Effector memory CD4-positive, alpha-beta T cell (primary cell): ENCODE data around the gene TMTC4.
A peak's percentile ranks its signal among the peaks of the same experiment; 100 is the strongest.
"Not testable (repeated sequence)": the region's sequence is repeated elsewhere in the genome, so short reads cannot be mapped to it uniquely, and the experiment has no call there.

ENCODE experiments used
- DNase-seq, 3 donors: peaks; one replicate each; pipeline ENCODE4 v3.0.0-alpha.2; 2020
- H3K27ac ChIP-seq: 2 replicates; pipeline ENCODE4 v1.7.0; 2013; ENCODE audit warnings: mild to moderate bottlenecking, low read length, moderate library complexity; ENCODE audit not compliant: insufficient read depth, poor library complexity, severe bottlenecking
- H3K27me3 ChIP-seq: replicated peaks from 2 replicates; pipeline ENCODE4 v1.7.0; 2013; ENCODE audit warnings: mild to moderate bottlenecking, low read length; ENCODE audit not compliant: insufficient read depth, control insufficient read depth, poor library complexity, severe bottlenecking
- H3K36me3 ChIP-seq: 2 replicates; pipeline ENCODE4 v1.7.0; 2013; ENCODE audit warnings: mild to moderate bottlenecking, low read length, moderate library complexity; ENCODE audit not compliant: control insufficient read depth, insufficient read depth
- H3K4me1 ChIP-seq: 2 replicates; pipeline ENCODE4 v1.7.0; 2013; ENCODE audit warnings: low read length, mild to moderate bottlenecking; ENCODE audit not compliant: control insufficient read depth, insufficient read depth, poor library complexity, severe bottlenecking
- H3K4me3 ChIP-seq: 2 replicates; pipeline ENCODE4 v1.7.0; 2013; ENCODE audit warnings: low read length, low read depth, mild to moderate bottlenecking; ENCODE audit not compliant: insufficient read depth, poor library complexity, severe bottlenecking
- H3K9me3 ChIP-seq: 2 replicates; pipeline ENCODE4 v1.7.0; 2013; ENCODE audit warnings: mild to moderate bottlenecking, low read length, moderate library complexity; ENCODE audit not compliant: control insufficient read depth

The TMTC4 gene

DNA sequence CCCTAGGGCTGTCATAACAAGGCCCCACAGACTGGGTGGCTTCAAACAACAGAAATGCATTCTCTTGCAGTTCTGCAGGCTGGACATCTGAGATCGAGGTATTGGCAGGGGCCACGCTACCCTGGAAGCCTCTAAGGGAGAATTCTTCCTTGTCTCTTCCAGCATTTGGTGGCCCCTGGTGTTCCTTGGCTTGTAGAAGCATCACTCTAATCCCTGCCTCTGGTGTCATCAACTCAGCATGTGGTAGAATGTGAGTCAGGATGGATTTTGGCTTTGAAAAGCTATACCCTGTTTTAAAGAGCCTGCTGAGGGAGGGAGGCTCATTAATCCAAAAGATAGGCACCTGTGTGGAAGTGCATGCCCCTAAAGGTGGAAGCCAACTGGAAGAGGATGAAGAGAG, 78.1 kb downstream of the TMTC4 start:
- Histone ChIP-seq H3K4me3 (no peak overlapping the region), H3K4me1 (no peaks in the 10 kb centered on the region), H3K36me3 (no peaks in the 10 kb centered on the region), H3K27me3 (no peaks in the 10 kb centered on the region), H3K9me3 (no peaks in the 10 kb centered on the region), H3K27ac (no peak overlapping the region)
- no peak for DNase-seq

GRCh38 chr13:100594731-100595130, 79.9 kb downstream of the TMTC4 start:
- no peak overlapping the region for H3K4me3 ChIP-seq
- H3K9me3 ChIP-seq = no peaks in the 10 kb centered on the region
- H3K36me3 ChIP-seq = no peaks in the 10 kb centered on the region
- no peak for DNase-seq
- no peaks in the 10 kb centered on the region for H3K4me1 ChIP-seq
- no peaks in the 10 kb centered on the region for H3K27me3 ChIP-seq
- no peak overlapping the region for H3K27ac ChIP-seq

DNA sequence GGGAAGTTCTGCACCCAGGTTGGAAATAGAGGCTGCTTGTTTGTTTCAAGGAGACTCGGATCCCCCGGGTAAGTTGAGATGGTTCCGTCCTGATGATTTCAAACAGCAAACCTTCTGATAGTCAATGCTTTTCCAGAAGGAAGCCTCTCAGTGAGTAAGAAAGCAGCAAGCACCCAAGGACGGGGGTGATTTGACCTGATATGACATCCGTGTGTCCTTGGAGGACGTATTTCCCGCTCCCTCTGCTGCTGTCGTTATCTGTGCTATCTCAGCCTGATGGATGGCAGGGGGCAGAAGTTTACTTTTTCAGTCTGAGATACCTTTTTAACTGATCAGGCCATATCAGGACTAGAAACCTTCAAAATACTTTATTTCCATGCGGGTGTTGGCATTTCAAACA, 80.3 kb downstream of the TMTC4 start:
- DNase-seq = no peak
- Histone ChIP-seq H3K9me3 (no peaks in the 10 kb centered on the region), H3K27me3 (no peaks in the 10 kb centered on the region), H3K27ac (no peak overlapping the region), H3K4me3 (no peak overlapping the region), H3K4me1 (no peaks in the 10 kb centered on the region), H3K36me3 (no peaks in the 10 kb centered on the region)

- no peaks in the 10 kb centered on the region for H3K27me3 ChIP-seq
- peak overlapping the region; percentile 74 for H3K27ac ChIP-seq
- H3K4me1 ChIP-seq = peaks cover 6% of the 10 kb centered on the region
- DNase-seq = no peak
- H3K4me3 ChIP-seq = peak overlapping the region; percentile 38
- no peaks in the 10 kb centered on the region for H3K9me3 ChIP-seq
- H3K36me3 ChIP-seq = no peaks in the 10 kb centered on the region
These were observed 85.3 kb downstream of the TMTC4 start for GRCh38 chr13:100589178-100589725.

DNA sequence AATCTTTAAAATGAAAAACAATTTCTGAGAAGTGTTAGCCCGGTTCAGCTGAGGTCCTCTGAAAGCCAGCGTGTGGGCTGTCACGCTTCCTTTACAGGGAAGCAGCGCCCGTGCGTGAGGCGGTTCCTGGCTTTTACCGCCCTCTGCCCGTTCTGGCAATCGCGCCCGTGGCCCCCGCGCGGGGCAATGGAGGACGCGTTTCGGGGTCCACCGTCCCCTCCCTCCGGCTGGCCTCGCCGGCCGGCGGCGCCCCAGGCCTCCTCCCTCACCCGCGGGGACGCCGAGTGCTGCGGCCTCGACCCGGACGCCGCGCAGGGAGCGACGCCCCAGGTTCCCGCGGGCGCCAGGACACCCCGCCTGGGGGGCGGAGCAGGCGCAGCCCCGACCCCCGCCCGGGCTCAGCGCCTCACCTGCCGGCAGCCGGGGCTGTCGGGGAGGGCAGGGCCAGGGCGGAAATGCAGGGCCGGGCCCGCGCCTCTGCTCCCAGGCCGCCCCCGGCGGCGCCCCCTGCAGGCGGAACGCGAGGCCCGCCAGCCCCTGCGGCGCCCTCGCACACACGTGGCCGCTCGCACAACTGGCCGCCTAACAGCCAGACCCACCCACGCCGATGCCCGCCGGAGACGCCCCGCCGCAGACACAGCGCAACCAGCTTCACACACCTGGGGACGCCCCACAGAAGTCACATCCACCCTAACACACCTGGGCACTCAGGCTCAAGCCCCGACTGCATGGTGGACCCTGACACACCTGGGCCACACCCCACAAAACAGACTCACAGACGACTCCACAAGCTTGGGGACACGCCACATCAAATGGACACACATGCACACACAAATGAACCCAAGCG, 86.0 kb downstream of the TMTC4 start, which contains the start of gene GGACT:
TSS of gene GGACT (minus strand) at position 459 of the 847 bp plus-strand sequence. CDS start 56,198 bp downstream, outside the sequence.
- Histone ChIP-seq H3K4me3 (peak within 1 kb of the TSS; percentile 65), H3K4me1 (peaks cover 6% of the 10 kb centered on the region), H3K27ac (peak within 1 kb of the TSS; percentile 74), H3K27me3 (no peaks in the 10 kb centered on the region), H3K9me3 (no peaks in the 10 kb centered on the region), H3K36me3 (no peaks in the 10 kb centered on the region)
- peak; percentile 58 to 71 (median 67) for DNase-seq

DNA sequence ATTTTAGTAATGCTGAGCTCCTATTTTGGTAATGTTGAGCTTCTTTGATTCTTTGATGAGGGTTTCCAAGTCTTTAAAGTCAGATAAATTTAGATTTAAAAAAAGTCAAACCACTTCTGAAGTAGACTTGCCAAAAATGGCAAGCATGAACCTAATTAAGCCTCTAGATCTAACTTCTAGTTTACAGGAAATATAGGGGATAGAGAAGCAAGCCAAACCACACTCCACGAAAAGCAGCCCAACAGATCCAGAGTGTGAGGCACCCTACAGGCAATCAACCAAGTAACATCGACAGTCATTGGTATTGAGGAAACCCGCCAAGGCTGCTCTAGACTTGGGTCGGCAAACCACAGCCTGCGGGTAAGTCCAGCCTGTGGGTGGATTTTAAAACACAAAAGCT, 89.7 kb downstream of the TMTC4 start:
- no peaks in the 10 kb centered on the region for H3K9me3 ChIP-seq
- peaks cover 6% of the 10 kb centered on the region for H3K4me1 ChIP-seq
- H3K36me3 ChIP-seq = no peaks in the 10 kb centered on the region
- no peak overlapping the region for H3K27ac ChIP-seq
- DNase-seq = no peak
- H3K27me3 ChIP-seq = no peaks in the 10 kb centered on the region
- no peak overlapping the region for H3K4me3 ChIP-seq

- Histone ChIP-seq H3K4me1 (peaks cover 6% of the 10 kb centered on the region), H3K9me3 (no peaks in the 10 kb centered on the region), H3K27me3 (no peaks in the 10 kb centered on the region), H3K27ac (no peak overlapping the region), H3K36me3 (no peaks in the 10 kb centered on the region), H3K4me3 (no peak overlapping the region)
- DNase-seq = no peak
These were observed 93.1 kb downstream of the TMTC4 start for GRCh38 chr13:100581504-100581903.

GRCh38 chr13:100581030-100581429, 93.6 kb downstream of the TMTC4 start:
- Histone ChIP-seq H3K9me3 (no peaks in the 10 kb centered on the region), H3K4me1 (peaks cover 6% of the 10 kb centered on the region), H3K36me3 (no peaks in the 10 kb centered on the region), H3K4me3 (no peak overlapping the region), H3K27me3 (no peaks in the 10 kb centered on the region), H3K27ac (no peak overlapping the region)
- DNase-seq = no peak

GRCh38 chr13:100580045-100580444, 94.5 kb downstream of the TMTC4 start:
- no peaks in the 10 kb centered on the region for H3K9me3 ChIP-seq
- H3K27me3 ChIP-seq = no peaks in the 10 kb centered on the region
- no peak overlapping the region for H3K27ac ChIP-seq
- H3K36me3 ChIP-seq = no peaks in the 10 kb centered on the region
- H3K4me1 ChIP-seq = peaks cover 3% of the 10 kb centered on the region
- no peak overlapping the region for H3K4me3 ChIP-seq
- DNase-seq = no peak

DNA sequence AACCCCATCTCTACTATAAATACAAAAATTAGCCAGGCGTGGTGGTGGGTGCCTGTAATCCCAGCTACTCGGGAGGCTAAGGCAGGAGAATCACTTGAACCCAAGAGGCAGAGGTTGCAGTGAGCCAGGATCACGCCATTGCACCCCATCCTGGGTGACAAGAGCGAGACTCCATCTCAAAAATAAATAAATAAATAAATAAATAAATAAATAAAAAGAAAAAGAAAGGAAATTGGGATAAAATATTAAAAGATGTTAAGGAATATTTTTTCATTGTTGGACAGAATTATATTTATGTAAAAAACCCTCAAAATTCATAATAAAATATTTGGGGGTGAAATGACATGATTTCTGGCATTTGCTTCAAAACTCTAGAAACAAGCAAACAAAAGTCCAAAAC, 97.4 kb downstream of the TMTC4 start:
- DNase-seq, H3K9me3 ChIP-seq, H3K27ac ChIP-seq, H3K36me3 ChIP-seq, H3K27me3 ChIP-seq, H3K4me3 ChIP-seq, H3K4me1 ChIP-seq: not testable (repeated sequence)
